ENCODE measurements around the gene FPR2. TPM values are rescaled to one million over a fixed set of nuclear protein-coding genes. Genes with fewer than 3 reads are reported as not detected.

Gene FPR2
- polyA plus RNA-seq, 1 donor from 2014 or later: not detected

- H3K27ac ChIP-seq (ENCODE audit: low read length): no peak overlapping the region
- H3K79me2 ChIP-seq (replicated peaks; ENCODE audit: insufficient read depth, low read length): no peaks in the 10 kb centered on the region
- no peaks in the 10 kb centered on the region for H3K9me3 ChIP-seq (ENCODE audit: low read length)
- no peak overlapping the region for H3K9ac ChIP-seq (ENCODE audit: low read length)
- no peak overlapping the region for H3K4me3 ChIP-seq (ENCODE audit: low read length)
- no peaks in the 10 kb centered on the region for H4K20me1 ChIP-seq (ENCODE audit: insufficient read depth)
- no peaks in the 10 kb centered on the region for H3K36me3 ChIP-seq (ENCODE audit: insufficient read depth, low read length)
- peaks cover 48% of the 10 kb centered on the region for H3K27me3 ChIP-seq (ENCODE audit: insufficient read depth, low read depth, low read length)
- H3K9me2 ChIP-seq (ENCODE audit: insufficient read depth, low read length): no peaks in the 10 kb centered on the region
- no peak overlapping the region for H2AFZ ChIP-seq (ENCODE audit: low read depth, low read length)
- H3F3A ChIP-seq (ENCODE audit: insufficient read depth, low read length, poor library complexity, severe bottlenecking): no peaks in the 10 kb centered on the region
- no peak overlapping the region for H3K4me2 ChIP-seq (ENCODE audit: low read length)
- TF ChIP-seq TAF1 (IDR thresholded peaks at IDR 0.05; ENCODE audit: low read depth) (no peak), EZH2 (IDR thresholded peaks at IDR 0.05; ENCODE audit: borderline replicate concordance, insufficient read depth, low read length, poor library complexity, severe bottlenecking) (no peak), POLR2AphosphoS5 (IDR thresholded peaks at IDR 0.05) (no peak), SMC3 (conservative IDR thresholded peaks at IDR 0.05; ENCODE audit: poor library complexity) (no peak)
Observed at GRCh38 chr19:51716925-51717324, 44.1 kb upstream of the FPR2 start.

DNA sequence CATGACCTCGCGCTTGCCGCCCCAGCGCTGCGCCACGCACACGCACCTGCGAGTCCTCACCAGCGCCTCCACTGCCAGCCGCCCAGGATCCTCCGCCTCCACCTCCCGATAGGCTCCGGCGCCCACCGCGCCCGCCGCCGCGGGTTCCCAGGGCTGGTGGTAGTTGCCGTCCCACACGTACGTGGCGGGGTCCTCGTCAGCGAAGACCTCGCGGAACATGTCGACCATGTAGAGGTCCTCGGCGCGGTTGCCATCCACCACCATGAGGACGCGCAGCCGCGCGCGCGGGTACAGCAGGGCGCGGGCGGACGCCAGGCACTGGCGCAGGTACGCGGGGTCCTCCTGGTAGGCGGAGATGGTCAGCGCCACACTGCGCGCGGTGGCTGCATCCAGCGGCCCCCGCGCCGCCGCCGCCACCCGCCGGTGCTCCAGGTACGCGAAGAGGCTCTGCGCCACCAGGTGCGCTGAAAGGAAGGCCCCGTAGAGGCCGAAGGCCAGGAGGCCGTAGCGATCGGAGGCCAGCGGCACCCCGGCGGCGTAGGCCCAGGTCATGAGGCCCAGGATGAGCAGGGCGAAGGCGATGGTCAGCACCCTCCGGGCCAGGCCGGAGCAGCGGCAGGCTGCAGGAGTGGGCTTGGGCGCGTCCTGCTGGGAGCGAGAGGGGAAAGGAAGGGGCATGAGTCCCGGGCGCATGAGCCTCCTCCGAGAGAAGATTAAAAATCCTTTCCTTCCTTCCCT, 41.6 kb upstream of the FPR2 start:
- Histone ChIP-seq H3K36me3 (ENCODE audit: insufficient read depth, low read length) (no peaks in the 10 kb centered on the region), H3K9me3 (ENCODE audit: low read length) (no peaks in the 10 kb centered on the region), H3K27ac (ENCODE audit: low read length) (no peak overlapping the region), H3K9me2 (ENCODE audit: insufficient read depth, low read length) (no peaks in the 10 kb centered on the region), H2AFZ (ENCODE audit: low read depth, low read length) (no peak overlapping the region), H3K79me2 (replicated peaks; ENCODE audit: insufficient read depth, low read length) (no peaks in the 10 kb centered on the region), H3K4me3 (ENCODE audit: low read length) (peak overlapping the region; percentile 63), H4K20me1 (ENCODE audit: insufficient read depth) (no peaks in the 10 kb centered on the region), H3K4me2 (ENCODE audit: low read length) (no peak overlapping the region), H3K27me3 (ENCODE audit: insufficient read depth, low read depth, low read length) (peaks cover 48% of the 10 kb centered on the region), H3K9ac (ENCODE audit: low read length) (no peak overlapping the region), H3F3A (ENCODE audit: insufficient read depth, low read length, poor library complexity, severe bottlenecking) (no peaks in the 10 kb centered on the region)
- no peak for TF ChIP-seq EP300 (conservative IDR thresholded peaks at IDR 0.05; ENCODE audit: poor library complexity, severe bottlenecking)
- TF ChIP-seq, protein P1, sequence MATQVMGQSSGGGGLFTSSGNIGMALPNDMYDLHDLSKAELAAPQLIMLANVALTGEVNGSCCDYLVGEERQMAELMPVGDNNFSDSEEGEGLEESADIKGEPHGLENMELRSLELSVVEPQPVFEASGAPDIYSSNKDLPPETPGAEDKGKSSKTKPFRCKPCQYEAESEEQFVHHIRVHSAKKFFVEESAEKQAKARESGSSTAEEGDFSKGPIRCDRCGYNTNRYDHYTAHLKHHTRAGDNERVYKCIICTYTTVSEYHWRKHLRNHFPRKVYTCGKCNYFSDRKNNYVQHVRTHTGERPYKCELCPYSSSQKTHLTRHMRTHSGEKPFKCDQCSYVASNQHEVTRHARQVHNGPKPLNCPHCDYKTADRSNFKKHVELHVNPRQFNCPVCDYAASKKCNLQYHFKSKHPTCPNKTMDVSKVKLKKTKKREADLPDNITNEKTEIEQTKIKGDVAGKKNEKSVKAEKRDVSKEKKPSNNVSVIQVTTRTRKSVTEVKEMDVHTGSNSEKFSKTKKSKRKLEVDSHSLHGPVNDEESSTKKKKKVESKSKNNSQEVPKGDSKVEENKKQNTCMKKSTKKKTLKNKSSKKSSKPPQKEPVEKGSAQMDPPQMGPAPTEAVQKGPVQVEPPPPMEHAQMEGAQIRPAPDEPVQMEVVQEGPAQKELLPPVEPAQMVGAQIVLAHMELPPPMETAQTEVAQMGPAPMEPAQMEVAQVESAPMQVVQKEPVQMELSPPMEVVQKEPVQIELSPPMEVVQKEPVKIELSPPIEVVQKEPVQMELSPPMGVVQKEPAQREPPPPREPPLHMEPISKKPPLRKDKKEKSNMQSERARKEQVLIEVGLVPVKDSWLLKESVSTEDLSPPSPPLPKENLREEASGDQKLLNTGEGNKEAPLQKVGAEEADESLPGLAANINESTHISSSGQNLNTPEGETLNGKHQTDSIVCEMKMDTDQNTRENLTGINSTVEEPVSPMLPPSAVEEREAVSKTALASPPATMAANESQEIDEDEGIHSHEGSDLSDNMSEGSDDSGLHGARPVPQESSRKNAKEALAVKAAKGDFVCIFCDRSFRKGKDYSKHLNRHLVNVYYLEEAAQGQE (IDR thresholded peaks at IDR 0.05; ENCODE audit: borderline replicate concordance): no peak

DNA sequence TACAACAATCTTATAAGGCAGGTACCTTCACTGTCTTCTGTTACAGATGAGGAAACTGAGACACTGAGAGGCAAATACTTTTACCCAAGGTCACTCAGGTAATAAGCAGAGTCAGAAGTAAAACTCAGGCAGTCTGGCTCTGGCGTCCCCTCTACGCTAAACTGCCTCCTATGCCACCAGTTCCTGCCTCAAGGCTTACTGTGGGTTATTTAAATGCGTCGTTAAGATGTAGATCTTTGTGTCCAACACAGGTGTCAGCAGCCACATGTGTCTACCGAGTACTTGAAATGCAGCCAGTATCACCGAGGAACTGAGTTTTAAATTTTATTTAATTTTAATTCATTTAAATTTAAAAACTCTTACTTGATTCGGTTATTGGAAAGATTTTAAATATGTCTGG, 39.1 kb upstream of the FPR2 start:
- H3K27ac ChIP-seq (ENCODE audit: low read length): no peak overlapping the region
- no peaks in the 10 kb centered on the region for H3F3A ChIP-seq (ENCODE audit: insufficient read depth, low read length, poor library complexity, severe bottlenecking)
- TF ChIP-seq MXI1 (conservative IDR thresholded peaks at IDR 0.05; ENCODE audit: poor library complexity, severe bottlenecking) (no peak), POLR2AphosphoS5 (IDR thresholded peaks at IDR 0.05) (no peak), TAF1 (IDR thresholded peaks at IDR 0.05; ENCODE audit: low read depth) (no peak), EZH2 (IDR thresholded peaks at IDR 0.05; ENCODE audit: borderline replicate concordance, insufficient read depth, low read length, poor library complexity, severe bottlenecking) (no peak), RAD21 (conservative IDR thresholded peaks at IDR 0.05) (no peak), SMC3 (conservative IDR thresholded peaks at IDR 0.05; ENCODE audit: poor library complexity) (no peak), EP300 (conservative IDR thresholded peaks at IDR 0.05; ENCODE audit: poor library complexity, severe bottlenecking) (no peak)
- TF ChIP-seq, protein P2, sequence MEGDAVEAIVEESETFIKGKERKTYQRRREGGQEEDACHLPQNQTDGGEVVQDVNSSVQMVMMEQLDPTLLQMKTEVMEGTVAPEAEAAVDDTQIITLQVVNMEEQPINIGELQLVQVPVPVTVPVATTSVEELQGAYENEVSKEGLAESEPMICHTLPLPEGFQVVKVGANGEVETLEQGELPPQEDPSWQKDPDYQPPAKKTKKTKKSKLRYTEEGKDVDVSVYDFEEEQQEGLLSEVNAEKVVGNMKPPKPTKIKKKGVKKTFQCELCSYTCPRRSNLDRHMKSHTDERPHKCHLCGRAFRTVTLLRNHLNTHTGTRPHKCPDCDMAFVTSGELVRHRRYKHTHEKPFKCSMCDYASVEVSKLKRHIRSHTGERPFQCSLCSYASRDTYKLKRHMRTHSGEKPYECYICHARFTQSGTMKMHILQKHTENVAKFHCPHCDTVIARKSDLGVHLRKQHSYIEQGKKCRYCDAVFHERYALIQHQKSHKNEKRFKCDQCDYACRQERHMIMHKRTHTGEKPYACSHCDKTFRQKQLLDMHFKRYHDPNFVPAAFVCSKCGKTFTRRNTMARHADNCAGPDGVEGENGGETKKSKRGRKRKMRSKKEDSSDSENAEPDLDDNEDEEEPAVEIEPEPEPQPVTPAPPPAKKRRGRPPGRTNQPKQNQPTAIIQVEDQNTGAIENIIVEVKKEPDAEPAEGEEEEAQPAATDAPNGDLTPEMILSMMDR (IDR thresholded peaks at IDR 0.05; ENCODE audit: poor library complexity, severe bottlenecking): no peak
- TF ChIP-seq, protein P1 (IDR thresholded peaks at IDR 0.05; ENCODE audit: borderline replicate concordance): no peak
- peaks cover 43% of the 10 kb centered on the region for H3K27me3 ChIP-seq (ENCODE audit: insufficient read depth, low read depth, low read length)
- no peak overlapping the region for H3K4me3 ChIP-seq (ENCODE audit: low read length)
- H3K9me2 ChIP-seq (ENCODE audit: insufficient read depth, low read length): no peaks in the 10 kb centered on the region
- no peaks in the 10 kb centered on the region for H3K9me3 ChIP-seq (ENCODE audit: low read length)
- no peaks in the 10 kb centered on the region for H4K20me1 ChIP-seq (ENCODE audit: insufficient read depth)
- H3K36me3 ChIP-seq (ENCODE audit: insufficient read depth, low read length): no peaks in the 10 kb centered on the region
- H3K79me2 ChIP-seq (replicated peaks; ENCODE audit: insufficient read depth, low read length): no peaks in the 10 kb centered on the region
- no peak overlapping the region for H2AFZ ChIP-seq (ENCODE audit: low read depth, low read length)
- H3K4me2 ChIP-seq (ENCODE audit: low read length): no peak overlapping the region
- H3K9ac ChIP-seq (ENCODE audit: low read length): no peak overlapping the region
